Measurements from ENCODE around the gene ITGB1BP2. TPM values are rescaled to one million over a fixed set of nuclear protein-coding genes. Genes with fewer than 3 reads are reported as not detected.
"Not testable (repeated sequence)": the region's sequence is repeated elsewhere in the genome, so short reads cannot be mapped to it uniquely, and the experiment has no call there.

ITGB1BP2 gene
- total RNA-seq, 1 experiment from 2014 or later, result 0.66 TPM

DNA sequence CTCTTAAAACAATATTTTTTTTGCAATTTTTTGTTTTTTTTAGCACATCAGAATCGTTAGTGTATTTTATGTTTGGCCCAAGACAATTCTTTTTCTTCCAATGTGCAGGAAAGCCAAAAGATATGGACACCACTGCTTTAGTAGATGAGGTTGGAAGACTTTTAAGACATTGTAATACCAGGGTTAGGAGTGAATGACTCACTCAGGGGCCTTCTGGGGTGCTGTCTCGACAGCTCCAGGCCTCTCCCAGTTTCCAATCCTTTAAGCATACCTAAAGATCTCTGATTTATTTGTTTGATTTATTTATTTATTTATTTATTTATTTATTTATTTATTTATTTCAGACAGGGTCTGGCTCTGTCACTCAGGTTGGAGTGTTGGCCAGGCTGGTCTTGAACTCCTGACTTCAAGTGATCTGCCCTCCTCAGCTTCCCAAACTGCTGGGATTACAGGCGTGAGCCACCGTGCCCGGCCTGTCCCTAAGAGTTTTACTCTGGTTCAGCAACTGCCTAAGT, 47.7 kb downstream of the ITGB1BP2 start:
- DNase-seq; H3K27me3 ChIP-seq (ENCODE audit: control insufficient read depth, insufficient read depth, low read length); H3K4me3 ChIP-seq (ENCODE audit: insufficient read depth, low read depth, low read length); H3K36me3 ChIP-seq (replicated peaks; ENCODE audit: control insufficient read depth, insufficient read depth, low read length): not testable (repeated sequence)

- H3K4me3 ChIP-seq (ENCODE audit: insufficient read depth, low read depth, low read length); H3K27me3 ChIP-seq (ENCODE audit: control insufficient read depth, insufficient read depth, low read length); DNase-seq; H3K36me3 ChIP-seq (replicated peaks; ENCODE audit: control insufficient read depth, insufficient read depth, low read length): not testable (repeated sequence)
Observed at GRCh38 chrX:71349867-71350266, 48.3 kb downstream of the ITGB1BP2 start.

DNA sequence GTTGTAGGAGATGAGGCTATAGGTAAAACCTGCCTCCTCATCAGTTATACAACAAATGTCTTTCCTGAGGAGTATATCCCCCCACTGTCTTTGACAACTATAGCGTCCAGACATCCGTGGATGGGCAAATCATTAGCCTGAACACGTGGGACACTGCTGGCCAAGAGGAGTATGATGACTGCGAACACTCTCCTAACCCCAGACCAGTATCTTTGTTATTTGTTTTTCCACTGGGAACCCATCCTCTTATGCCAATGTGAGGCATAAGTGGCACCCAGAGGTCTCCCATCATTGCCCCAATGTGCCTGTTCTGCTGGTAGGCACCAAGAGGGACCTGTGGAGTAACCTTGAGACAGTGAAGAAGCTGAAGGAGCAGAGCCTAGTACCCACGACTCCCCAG, 50.9 kb downstream of the ITGB1BP2 start:
- DNase-seq; H3K4me3 ChIP-seq (ENCODE audit: insufficient read depth, low read depth, low read length); H3K27me3 ChIP-seq (ENCODE audit: control insufficient read depth, insufficient read depth, low read length); H3K36me3 ChIP-seq (replicated peaks; ENCODE audit: control insufficient read depth, insufficient read depth, low read length): not testable (repeated sequence)

Other genes with a start within 250 kb of the ITGB1BP2 start
- 66.3 and 85.8 TPM in 2 replicates for gene SNX12, start 233.4 kb upstream of the ITGB1BP2 start, total RNA-seq (2014; rRNA removed; shearing (Covaris generic))
- gene FOXO4, start 205.9 kb upstream of the ITGB1BP2 start, total RNA-seq (2014; rRNA removed; shearing (Covaris generic)), result 15.4 and 18.6 TPM in 2 replicates
- gene CXorf65, start 195.0 kb upstream of the ITGB1BP2 start, total RNA-seq (2014; rRNA removed; shearing (Covaris generic)), result 3.8 TPM in 1 of 2 replicates, not detected in the other
- gene IL2RG, start 190.2 kb upstream of the ITGB1BP2 start, total RNA-seq (2014; rRNA removed; shearing (Covaris generic)), result not detected in 2 replicates
- 19.0 and 24.1 TPM in 2 replicates for gene MED12, start 183.2 kb upstream of the ITGB1BP2 start, total RNA-seq (2014; rRNA removed; shearing (Covaris generic))
- 2.9 and 4.6 TPM in 2 replicates for gene NLGN3, start 156.9 kb upstream of the ITGB1BP2 start, total RNA-seq (2014; rRNA removed; shearing (Covaris generic))
- gene GJB1, start 78.5 kb upstream of the ITGB1BP2 start, total RNA-seq (2014; rRNA removed; shearing (Covaris generic)), result 0.10 TPM in 1 of 2 replicates, not detected in the other
- gene ZMYM3, start 47.6 kb upstream of the ITGB1BP2 start, total RNA-seq (2014; rRNA removed; shearing (Covaris generic)), result 46.4 and 48.9 TPM in 2 replicates
- gene NONO, start 18.1 kb upstream of the ITGB1BP2 start, total RNA-seq (2014; rRNA removed; shearing (Covaris generic)), result 645 and 665 TPM in 2 replicates
- gene TAF1, start 64.6 kb downstream of the ITGB1BP2 start, total RNA-seq (2014; rRNA removed; shearing (Covaris generic)), result 6.6 and 15.6 TPM in 2 replicates
- 74.9 and 88.1 TPM in 2 replicates for gene OGT, start 231.4 kb downstream of the ITGB1BP2 start, total RNA-seq (2014; rRNA removed; shearing (Covaris generic))

Data from H7 (cell line).